ENCODE data around the gene CPTP.
"Not testable (repeated sequence)": the region's sequence is repeated elsewhere in the genome, so short reads cannot be mapped to it uniquely, and the experiment has no call there.

Gene CPTP

DNA sequence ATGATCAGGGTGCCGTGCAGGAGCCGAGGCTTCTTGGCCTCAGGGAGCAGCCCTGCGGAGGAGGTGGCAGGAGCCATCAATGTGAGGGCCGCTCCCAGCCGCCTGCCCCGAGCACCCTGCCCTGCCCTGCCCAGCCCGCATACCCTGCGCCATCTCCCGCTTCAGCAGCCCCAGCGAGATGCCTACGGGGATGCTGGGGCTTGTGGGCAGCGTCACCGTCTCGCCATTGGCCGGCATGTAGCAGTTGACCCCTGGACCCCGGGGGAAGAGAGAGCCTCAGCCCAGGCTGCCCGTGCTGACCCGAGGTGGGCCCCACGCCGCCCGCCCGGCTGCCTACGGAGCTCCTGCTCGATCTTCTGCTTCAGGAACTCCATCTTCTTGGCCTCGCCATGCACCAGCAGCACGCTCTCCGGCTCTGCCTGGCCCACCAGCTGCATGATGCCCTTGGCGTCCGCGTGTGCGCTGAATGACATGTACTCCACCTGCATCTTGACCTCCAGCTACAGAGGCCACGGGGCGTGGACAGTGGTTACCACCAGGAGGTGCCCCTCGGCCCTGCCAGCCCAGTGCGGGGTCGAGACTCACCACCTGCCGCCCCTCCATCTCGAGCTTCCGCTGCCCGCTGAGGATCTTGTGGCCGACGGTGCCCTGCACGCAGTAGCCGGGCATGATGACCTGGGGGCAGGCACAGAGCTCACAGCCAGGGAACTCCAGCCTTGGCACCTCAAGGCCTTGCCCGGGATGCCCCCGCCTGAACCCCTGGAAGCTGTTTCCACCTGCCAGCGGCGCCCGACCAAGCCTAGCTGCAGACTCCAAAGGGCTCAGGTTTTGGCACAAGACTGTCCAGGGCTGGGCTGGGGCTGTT lies 11.9 kb upstream of the CPTP start:
- no peak overlapping the region for H3K4me3 ChIP-seq (ENCODE audit: low read depth, low read length)
- TF ChIP-seq, protein P1, sequence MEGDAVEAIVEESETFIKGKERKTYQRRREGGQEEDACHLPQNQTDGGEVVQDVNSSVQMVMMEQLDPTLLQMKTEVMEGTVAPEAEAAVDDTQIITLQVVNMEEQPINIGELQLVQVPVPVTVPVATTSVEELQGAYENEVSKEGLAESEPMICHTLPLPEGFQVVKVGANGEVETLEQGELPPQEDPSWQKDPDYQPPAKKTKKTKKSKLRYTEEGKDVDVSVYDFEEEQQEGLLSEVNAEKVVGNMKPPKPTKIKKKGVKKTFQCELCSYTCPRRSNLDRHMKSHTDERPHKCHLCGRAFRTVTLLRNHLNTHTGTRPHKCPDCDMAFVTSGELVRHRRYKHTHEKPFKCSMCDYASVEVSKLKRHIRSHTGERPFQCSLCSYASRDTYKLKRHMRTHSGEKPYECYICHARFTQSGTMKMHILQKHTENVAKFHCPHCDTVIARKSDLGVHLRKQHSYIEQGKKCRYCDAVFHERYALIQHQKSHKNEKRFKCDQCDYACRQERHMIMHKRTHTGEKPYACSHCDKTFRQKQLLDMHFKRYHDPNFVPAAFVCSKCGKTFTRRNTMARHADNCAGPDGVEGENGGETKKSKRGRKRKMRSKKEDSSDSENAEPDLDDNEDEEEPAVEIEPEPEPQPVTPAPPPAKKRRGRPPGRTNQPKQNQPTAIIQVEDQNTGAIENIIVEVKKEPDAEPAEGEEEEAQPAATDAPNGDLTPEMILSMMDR (IDR thresholded peaks at IDR 0.05; ENCODE audit: borderline replicate concordance, insufficient read depth, low read depth, low read length): no peak

DNA sequence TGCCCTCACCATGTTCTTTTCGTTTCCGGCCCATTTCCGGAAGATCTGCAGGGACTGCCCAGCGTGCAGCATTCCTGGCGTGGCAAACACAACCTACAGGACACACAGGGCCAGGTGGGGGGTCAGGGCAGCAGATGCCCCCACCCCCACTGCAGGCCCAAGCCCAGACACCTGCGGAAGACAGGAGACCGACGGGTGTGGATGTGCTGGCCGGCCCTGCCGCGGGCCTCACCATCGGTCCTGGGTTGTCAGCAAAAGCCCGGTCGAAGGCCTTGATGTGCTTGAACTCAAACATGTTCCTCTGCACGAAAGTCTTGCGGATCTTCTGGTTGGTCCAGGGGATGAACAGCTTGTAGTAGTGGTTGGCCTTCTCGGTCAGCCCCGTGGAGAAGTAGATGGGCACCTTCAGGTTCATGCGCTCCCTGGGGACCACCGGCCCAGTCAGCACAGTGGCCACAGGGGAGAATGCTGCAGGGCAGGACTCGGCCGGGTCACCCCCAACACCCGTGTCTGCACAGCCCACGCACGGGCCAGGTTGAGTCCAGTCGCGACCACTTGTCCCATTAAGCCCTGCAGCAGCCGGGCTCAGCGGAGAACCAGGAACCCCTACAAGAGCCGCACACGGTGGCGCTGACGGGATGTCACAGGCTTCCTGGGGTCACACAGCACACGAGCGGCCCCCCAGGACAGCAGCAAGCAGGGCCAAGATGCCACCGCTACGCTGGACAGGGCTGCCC lies 10.9 kb upstream of the CPTP start:
- TF ChIP-seq, protein P1 (IDR thresholded peaks at IDR 0.05; ENCODE audit: borderline replicate concordance, insufficient read depth, low read depth, low read length): no peak
- H3K4me3 ChIP-seq (ENCODE audit: low read depth, low read length): no peak overlapping the region

- no peak overlapping the region for H3K4me3 ChIP-seq (ENCODE audit: low read depth, low read length)
- TF ChIP-seq, protein P1 (IDR thresholded peaks at IDR 0.05; ENCODE audit: borderline replicate concordance, insufficient read depth, low read depth, low read length): no peak
Observed at GRCh38 chr1:1314237-1314586, 10.4 kb upstream of the CPTP start.

DNA sequence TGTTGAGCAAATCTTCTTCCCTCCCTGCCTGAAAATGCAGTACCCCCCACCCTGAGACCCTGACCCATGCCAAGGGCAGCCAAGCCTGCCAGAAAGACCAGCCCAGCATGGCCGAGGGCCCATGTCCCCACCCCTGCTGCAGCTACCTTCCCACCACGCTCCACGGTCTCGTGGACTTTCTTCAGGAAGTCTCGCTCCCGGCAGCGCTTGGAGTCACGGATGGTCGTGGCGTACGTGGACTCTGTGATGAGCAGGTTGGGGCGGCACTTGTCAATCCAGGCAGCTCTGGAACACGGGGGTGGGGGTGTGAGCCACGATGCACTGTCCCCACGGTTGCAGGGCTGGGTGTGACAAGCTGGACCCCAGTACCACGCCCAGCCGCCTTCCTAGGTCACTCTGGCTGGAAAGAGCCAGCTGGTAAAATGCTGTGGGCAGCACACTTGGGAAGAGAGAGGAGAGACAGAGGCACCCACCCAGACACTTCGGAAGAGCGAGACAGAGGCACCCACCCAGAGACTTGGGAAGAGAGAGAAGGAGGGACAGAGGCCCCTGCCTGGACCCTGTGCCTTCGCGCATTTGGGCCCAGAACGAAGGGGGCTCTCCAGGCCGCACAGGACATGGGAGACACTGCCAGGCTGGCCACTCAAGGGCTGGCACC lies 9.8 kb upstream of the CPTP start:
- no peak overlapping the region for H3K4me3 ChIP-seq (ENCODE audit: low read depth, low read length)
- TF ChIP-seq, protein P1 (IDR thresholded peaks at IDR 0.05; ENCODE audit: borderline replicate concordance, insufficient read depth, low read depth, low read length): no peak

- H3K4me3 ChIP-seq (ENCODE audit: low read depth, low read length): no peak overlapping the region
- TF ChIP-seq, protein P1 (IDR thresholded peaks at IDR 0.05; ENCODE audit: borderline replicate concordance, insufficient read depth, low read depth, low read length): no peak
Observed at GRCh38 chr1:1315435-1315954, 9.1 kb upstream of the CPTP start.

DNA sequence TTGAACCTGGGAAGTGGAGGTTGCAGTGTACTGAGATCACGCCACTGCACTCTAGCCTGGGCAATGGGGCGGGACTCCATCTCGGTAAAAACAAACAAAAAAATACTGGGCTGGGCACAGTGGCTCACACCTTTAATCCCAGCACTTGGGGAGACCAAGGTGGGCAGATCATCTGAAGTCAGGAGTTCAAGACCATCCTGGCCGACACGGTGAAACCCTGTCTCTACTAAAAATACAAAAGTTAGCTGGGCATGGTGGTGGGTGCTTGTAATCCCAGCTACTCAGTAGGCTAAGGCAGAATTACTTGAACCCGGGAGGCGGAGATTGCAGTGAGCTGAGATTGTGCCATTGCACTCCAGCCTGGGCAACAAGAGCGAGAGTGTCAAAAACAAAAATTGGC lies 8.4 kb upstream of the CPTP start:
- H3K4me3 ChIP-seq (ENCODE audit: low read depth, low read length): not testable (repeated sequence)

- TF ChIP-seq, protein P1 (IDR thresholded peaks at IDR 0.05; ENCODE audit: borderline replicate concordance, insufficient read depth, low read depth, low read length): no peak
- no peak overlapping the region for H3K4me3 ChIP-seq (ENCODE audit: low read depth, low read length)
Observed at GRCh38 chr1:1317420-1317819, 7.2 kb upstream of the CPTP start.
